Inferior parietal cortex (tissue), 1 donor: ENCODE measurements around the gene THOC5.
"Not testable (repeated sequence)": the region's sequence is repeated elsewhere in the genome, so short reads cannot be mapped to it uniquely, and the experiment has no call there.

Experiments used
- DNase-seq: peaks from one replicate; pipeline ENCODE4 v3.0.0-alpha.2; 2016; ENCODE audit errors: extremely low spot score

The THOC5 gene

GRCh38 chr22:29510542-29510941 lies 43.0 kb downstream of the THOC5 start:
- no peak for DNase-seq

- DNase-seq: no peak
These were observed 43.7 kb downstream of the THOC5 start for GRCh38 chr22:29509815-29510214.

- DNase-seq: no peak
These were observed 44.3 kb downstream of the THOC5 start for GRCh38 chr22:29509298-29509697.

DNA sequence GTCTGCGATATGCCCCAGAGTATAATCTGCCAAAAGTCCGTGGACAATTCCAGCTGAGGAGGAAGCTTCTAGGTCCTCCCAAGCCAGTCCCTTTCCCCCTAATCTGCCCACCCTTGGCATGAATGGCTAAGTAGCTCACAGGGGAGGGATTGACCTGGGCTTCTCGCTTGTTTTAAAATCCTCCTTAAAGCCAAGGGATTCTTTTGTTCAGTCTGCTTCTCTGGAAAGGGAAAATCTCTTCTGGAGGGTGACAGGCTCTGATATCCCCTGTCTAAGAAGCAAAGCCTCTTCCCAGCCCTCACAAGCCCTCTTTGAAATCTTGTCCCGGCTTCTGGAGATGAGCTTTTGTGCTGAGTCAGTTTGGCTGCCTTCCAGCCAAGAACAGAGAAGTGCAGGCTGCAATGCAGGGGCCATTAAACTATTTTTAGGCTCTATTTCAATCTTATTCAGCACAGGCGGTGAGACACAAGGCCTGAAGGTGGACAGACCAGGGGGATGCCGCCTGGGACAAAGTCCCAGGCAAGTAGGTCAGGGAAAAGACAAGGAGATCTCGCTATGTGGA lies 49.7 kb downstream of the THOC5 start:
- DNase-seq: peak; percentile 49

DNA sequence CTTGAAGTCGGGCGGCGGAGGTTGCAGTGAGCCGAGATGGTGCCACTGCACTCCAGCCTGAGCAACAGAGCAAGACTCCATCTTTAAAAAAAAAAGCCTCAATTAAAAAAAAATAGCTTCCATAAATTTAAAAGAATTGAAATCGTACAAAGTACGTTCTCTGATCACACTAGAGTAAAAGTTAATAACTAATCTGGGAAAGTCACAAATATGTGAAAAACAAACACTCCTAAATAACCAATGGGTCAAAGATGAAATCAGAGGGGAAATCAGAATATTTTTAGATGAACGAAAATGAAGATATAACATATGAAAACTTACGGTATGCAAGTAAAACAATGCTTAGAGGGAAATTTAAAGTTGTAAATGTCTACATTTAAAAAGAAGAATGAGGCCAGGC lies 53.7 kb downstream of the THOC5 start:
- no peak for DNase-seq

- DNase-seq: no peak
These were observed 59.9 kb downstream of the THOC5 start for GRCh38 chr22:29493636-29494035.

DNA sequence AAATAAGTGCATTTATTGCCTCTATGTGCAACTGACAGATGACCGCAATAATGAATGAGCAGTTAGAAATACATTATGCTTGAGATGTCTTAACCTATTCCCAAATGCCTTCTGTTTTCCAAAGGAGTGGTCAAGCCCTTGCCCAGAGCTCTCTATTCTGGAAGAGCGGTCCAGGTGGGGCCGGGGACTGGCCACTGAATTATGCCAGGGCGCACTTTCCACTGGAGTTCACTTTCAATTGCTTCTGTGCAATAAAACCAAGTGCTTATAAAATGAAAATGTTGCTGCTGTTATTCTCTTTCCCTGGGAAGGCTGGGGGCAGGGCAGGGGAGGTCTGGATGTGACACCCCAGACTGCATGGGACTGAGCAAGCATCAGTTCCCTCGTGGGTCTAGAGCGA lies 62.5 kb downstream of the THOC5 start:
- no peak for DNase-seq

- not testable (repeated sequence) for DNase-seq
These were observed 64.3 kb downstream of the THOC5 start for GRCh38 chr22:29489127-29489780.

- no peak for DNase-seq
These were observed 66.1 kb downstream of the THOC5 start for GRCh38 chr22:29487426-29487986.

DNA sequence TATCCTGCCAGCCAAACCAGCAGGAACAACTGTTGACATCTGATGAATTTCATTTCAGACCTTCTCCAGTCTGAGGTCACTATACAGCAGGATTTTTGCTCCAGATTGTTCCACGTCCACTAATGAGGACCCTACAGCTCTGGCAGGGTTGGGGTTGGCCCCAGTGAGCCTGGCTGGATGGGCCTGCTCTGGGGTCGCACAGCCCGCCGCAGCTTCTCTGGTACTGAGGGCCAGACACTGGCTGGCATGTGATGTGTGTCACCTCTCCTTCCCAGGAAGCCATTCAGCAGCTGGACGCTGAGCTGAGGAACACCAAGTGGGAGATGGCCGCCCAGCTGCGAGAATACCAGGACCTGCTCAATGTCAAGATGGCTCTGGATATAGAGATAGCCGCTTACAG lies 68.1 kb downstream of the THOC5 start:
- DNase-seq: no peak

DNA sequence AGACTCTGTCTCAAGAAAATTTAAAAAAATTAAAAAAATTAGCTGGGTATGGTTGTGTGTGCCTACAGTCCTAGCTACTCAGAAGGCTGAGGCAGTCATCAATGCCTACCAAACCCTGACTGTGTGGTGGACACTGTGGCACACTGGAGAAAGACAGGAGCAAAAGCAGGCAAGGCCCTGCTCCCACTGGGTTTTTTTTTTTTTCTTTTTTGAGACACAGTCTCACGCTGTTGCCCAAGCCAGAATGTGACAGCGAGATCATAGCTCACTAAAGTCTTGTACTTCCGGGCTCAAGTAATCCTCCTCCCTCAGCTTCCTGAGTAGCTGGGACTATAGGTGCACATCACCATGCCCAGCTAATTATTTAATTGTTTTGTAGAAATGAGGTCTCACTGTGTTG lies 68.9 kb downstream of the THOC5 start:
- no peak for DNase-seq

- DNase-seq: no peak
These were observed 70.3 kb downstream of the THOC5 start for GRCh38 chr22:29483254-29483653.

DNA sequence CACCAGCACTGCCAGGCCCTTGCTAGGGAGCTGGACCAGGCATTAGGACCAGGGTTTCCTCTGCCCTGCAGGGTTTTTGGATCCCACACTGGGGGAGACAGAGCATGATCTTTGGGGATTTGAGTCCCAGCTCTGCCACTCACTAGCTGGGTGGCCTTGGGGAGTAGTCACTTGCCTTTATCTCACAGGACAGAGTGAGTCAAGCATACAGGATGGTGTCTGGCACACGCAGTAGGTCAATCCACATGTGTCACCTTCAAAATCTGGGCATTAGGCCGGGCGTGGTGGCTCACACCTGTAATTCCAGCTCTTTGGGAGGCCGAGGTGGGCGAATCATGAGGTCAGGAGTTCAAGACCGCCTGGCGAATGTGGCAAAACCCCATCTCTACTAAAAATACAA lies 70.8 kb downstream of the THOC5 start:
- no peak for DNase-seq

DNA sequence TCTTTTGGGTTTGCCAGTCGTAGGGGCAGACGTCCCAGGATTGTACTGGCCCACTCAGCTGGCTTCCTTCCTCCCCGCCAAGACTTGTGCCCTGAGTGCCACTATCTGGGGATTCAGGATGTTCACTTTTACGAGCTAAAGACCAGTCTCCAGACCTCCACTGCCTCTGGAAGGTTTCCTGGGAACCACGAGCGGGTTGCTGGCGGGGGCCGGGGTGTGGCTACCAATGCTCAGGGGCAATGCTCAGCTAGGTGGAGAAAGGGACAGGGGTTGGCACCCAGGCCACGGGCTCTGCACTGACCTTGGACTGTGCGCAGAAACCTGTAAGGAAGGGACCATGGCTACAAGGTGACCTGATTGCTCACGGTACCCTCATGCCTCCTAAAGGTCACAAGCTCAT lies 71.3 kb downstream of the THOC5 start:
- no peak for DNase-seq

DNA sequence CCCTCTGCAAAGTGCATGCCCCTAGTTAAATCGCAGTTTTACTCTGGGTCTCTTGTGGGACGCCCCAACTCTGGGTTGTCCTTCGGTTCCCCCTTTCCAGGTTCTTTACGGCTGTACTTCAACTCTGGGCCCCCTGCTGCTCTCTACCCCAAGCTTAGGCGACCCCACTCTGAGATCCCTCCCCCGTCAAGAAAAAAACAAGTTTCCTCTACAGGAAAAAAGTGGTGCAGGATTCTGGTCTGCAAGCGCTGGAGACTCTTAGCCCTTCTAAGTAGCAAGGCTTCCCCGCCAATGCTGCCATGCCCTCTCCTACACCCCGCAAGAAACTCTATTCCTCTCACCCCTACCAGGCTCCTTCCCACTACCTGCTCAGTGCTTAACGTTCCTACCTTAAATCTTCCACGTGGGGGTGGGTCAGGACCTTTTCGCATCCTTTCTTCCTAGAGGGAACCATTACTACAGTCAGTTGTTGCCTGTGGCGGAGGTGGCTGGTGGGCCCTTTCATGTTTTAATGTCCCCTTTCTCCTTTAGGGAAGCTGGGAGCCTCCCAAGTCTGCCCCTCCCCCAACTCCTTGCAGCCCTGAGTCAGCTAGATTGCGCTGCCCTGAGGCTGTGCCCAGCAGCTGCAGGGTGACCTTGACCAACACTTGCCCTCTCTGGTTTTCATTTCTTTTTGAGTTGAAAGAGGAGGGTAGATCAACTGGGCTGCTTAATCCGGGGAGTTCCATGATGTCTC lies 72.1 kb downstream of the THOC5 start:
- DNase-seq: no peak

DNA sequence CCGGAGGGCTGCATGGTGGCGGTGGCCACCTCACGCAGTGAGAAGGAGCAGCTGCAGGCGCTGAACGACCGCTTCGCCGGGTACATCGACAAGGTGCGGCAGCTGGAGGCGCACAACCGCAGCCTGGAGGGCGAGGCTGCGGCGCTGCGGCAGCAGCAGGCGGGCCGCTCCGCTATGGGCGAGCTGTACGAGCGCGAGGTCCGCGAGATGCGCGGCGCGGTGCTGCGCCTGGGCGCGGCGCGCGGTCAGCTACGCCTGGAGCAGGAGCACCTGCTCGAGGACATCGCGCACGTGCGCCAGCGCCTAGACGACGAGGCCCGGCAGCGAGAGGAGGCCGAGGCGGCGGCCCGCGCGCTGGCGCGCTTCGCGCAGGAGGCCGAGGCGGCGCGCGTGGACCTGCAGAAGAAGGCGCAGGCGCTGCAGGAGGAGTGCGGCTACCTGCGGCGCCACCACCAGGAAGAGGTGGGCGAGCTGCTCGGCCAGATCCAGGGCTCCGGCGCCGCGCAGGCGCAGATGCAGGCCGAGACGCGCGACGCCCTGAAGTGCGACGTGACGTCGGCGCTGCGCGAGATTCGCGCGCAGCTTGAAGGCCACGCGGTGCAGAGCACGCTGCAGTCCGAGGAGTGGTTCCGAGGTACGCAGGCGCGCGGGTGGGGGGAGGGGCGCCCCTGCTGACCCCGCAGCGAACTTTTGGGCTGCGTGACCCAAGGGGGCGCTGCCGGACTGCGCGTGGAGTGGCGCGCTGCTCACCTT lies 72.9 kb downstream of the THOC5 start:
- DNase-seq: peak; percentile 58

GRCh38 chr22:29480262-29480511 lies 73.4 kb downstream of the THOC5 start:
- no peak for DNase-seq

- DNase-seq: no peak
These were observed 73.9 kb downstream of the THOC5 start, which contains the start of gene NEFH for GRCh38 chr22:29479417-29480261. NEFH (plus strand) TSS chr22:29480218; CDS start chr22:29480263, 45 bp downstream.

DNA sequence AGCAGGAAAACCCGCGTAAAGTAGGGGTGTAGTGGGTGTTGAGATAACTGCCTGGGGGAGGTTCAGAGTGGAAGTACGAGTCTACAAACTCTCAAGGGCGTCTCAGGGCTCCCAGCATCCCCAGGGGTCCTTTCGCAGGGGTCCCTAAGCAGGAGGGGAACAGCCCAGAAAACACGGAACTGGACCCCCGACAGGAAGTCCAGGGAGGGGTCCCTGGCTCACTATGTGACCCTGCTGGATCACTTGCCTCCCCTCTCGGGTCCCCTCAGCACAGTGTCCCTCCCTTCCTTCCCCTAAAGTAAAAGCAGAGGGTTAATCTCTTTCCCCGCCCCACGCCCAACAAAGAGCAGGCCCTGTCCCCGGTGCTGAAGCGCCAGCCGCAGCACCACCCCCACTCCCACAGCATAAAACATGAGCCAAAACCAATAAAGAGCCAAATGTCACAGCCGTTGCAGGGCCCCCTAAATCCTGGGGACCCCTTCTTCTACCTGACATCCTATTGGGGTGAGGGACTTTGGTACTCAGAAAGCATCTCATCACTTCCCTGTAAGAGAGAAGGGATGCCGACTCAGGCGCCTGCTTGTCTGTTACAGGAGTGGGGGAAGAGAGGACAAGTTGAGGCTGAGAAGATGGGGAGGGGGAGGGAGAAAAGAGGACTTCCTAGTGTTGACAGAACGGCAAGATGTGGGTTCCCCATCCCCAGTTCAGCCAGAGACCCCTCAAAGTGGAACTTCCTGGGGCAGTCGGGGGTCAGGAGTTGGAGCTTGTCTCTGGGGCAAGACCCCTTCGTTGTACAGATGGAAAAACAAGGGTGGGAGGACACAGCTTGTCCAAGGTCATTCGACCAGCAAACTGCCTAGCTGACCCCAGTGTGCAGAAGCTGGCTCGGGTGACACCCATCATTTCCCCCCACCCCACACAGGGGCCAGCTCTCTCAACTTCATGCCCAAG lies 75.0 kb downstream of the THOC5 start:
- DNase-seq: peak; percentile 18

DNA sequence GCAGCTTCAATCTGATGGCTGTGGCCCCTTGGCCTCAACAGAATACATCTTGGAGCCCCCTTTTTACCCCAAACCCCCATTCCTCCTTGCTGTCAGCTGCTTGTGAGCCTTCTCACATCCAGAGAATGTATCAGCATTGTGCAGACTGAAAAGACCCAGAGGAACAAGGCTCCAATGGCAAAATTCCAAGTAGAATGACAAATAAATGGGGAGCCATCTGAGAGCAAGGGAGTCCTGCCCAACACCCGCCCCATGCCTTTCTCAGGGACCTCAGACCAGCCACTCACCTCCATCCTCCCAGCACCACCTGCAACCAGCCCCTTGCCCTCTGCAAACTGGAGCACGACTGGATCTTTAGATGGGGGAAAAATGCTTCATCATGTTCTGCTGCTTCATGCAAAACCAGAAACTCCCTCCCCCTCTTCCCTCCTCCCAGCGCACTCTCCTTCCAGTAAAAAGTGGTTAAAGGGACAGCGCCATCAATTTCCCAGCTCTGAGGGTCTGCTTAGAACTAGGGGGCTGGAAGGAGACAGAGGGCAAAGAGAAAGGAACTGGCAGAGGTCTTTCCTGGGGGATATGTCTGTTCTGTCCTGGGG lies 75.7 kb downstream of the THOC5 start:
- peak; percentile 15 for DNase-seq
